Panc1 (cell line): ENCODE data around the gene TMEM163. TPM values are rescaled to one million over a fixed set of nuclear protein-coding genes. Genes with fewer than 3 reads are reported as not detected.

Experiments used
- ATAC-seq: fragments of 200-7000 bp; cut with Tn5 transposase; 2 replicates; pipeline ENCODE4 v1.9.1; 2020; ENCODE audit warnings: mild to moderate bottlenecking, moderate library complexity
- BruUV-seq: library from RNA; stranded (reverse); fragments of 400-500 nt; replicated peaks from 2 replicates; lab custom pipeline; 2021; lab: Mats Ljungman, UMichigan
- CTCF ChIA-PET: fragments of 300-600 bp; sonication (Branson Sonifier 250); formaldehyde crosslinking; loops from one replicate; lab custom pipeline; 2022; ENCODE audit warnings: antibody characterized with exemption; lab: Charles Lee
- POLR2A ChIA-PET: fragments of 300-600 bp; sonication (Branson Sonifier 250); formaldehyde crosslinking; loops from one replicate; lab custom pipeline; 2022; ENCODE audit warnings: antibody characterized with exemption; lab: Charles Lee
- DNase-seq: peaks from one replicate; pipeline ENCODE4 v3.0.0-alpha.2; 2010; ENCODE audit warnings: low read depth, low spot score
- H3K27ac ChIP-seq: 2 replicates; pipeline ENCODE4 v1.5.1; 2011; ENCODE audit warnings: mild to moderate bottlenecking, low read length, inconsistent platforms
- H3K27me3 ChIP-seq: fragments of 200-500 bp; sonication (Bioruptor generic); 2 replicates; pipeline ENCODE4 v1.6.0; 2014; ENCODE audit warnings: low read length, inconsistent platforms; ENCODE audit not compliant: control insufficient read depth, insufficient read depth
- H3K36me3 ChIP-seq: fragments of 200-500 bp; sonication (Bioruptor generic); 2 replicates; pipeline ENCODE4 v1.5.1; 2014; ENCODE audit warnings: inconsistent platforms, mild to moderate bottlenecking, low read length, moderate library complexity; ENCODE audit not compliant: control insufficient read depth, insufficient read depth
- H3K4me1 ChIP-seq: 2 replicates; pipeline ENCODE4 v1.5.1; 2011; ENCODE audit warnings: inconsistent platforms, mild to moderate bottlenecking, low read length, moderate library complexity; ENCODE audit not compliant: control insufficient read depth, insufficient read depth
- H3K4me3 ChIP-seq, 2 experiments: 2 replicates each; pipeline ENCODE4 v1.5.1; 2011 to 2012; ENCODE audit warnings: low read depth in 2 of 2, low read length in 2 of 2, mild to moderate bottlenecking in 2 of 2, inconsistent platforms in 1 of 2, moderate library complexity in 1 of 2
- H3K9me3 ChIP-seq: fragments of 200-500 bp; sonication (Bioruptor generic); 2 replicates; pipeline ENCODE4 v1.5.1; 2014; ENCODE audit warnings: low read depth, mild to moderate bottlenecking, inconsistent platforms, low read length, moderate library complexity; ENCODE audit not compliant: control insufficient read depth, insufficient read depth
- POLR2AphosphoS5 ChIP-seq: IDR thresholded peaks from 2 replicates; pipeline ENCODE4 v1.6.1; 2012; ENCODE audit warnings: mild to moderate bottlenecking, low read depth, low read length, moderate library complexity
- SIN3A ChIP-seq: IDR thresholded peaks from 2 replicates; pipeline ENCODE4 v1.6.1; 2012; ENCODE audit warnings: low read depth, mild to moderate bottlenecking, low read length, moderate library complexity, borderline replicate concordance; ENCODE audit not compliant: insufficient read depth
- TCF7L2 ChIP-seq: IDR thresholded peaks from 2 replicates; pipeline ENCODE4 v1.6.1; 2011; ENCODE audit warnings: mild to moderate bottlenecking, low read depth, low read length, inconsistent platforms
- in situ Hi-C: cut with HindIII; loops from 2 replicates; pipeline ENCODE4 v1.10.0; 2016; ENCODE audit warnings: low sequenced_read_pairs, low pct_unique_long_range_greater_than_20kb
- intact Hi-C: fragments of 100-400 bp; cut with micrococcal nuclease; formaldehyde crosslinking; loops from one replicate; pipeline ENCODE4 v1.10.0; 2022; ENCODE audit not compliant: unreplicated experiment
- total RNA-seq: library from RNA; stranded (reverse); gene quantifications from one replicate; pipeline ENCODE4 v1.2.1, GENCODE V29; 2021; ENCODE audit not compliant: unreplicated experiment
- TF ChIP-seq, protein P1 (sequence below), 2 experiments: IDR thresholded peaks; 2 replicates each; pipeline ENCODE4 v1.6.1; 2011 to 2012; ENCODE audit warnings: low read depth in 2 of 2, control low read depth in 1 of 2, low read length in 1 of 2, mild to moderate bottlenecking in 1 of 2, moderate library complexity in 1 of 2; ENCODE audit not compliant: insufficient read depth in 1 of 2
- TF ChIP-seq, protein P2 (sequence below): fragments of 450-650 bp; IDR thresholded peaks from 2 replicates; pipeline ENCODE4 v1.5.1; 2017; ENCODE audit warnings: mild to moderate bottlenecking

The TMEM163 gene
- total RNA-seq, 1 experiment from 2014 or later: not detected

DNA sequence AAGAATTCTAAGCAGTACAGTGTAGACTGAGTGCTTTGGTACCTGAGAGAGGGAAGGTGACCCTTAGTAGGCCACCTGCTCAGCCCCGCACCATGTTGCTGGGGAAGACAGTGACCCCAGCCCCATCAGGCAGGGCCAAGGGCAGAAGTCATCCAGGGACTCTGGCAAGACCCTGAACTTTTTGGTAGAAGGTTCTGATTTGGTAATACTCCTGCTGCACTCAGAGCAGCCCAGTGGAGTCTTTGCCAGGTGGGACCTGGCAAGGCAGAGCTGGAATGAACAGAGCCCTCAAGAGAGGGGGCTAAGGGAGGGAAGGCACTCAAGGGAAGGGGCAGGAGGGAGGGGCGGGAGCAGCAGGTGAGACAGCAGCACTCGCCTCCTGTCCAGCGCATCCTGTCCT, 273.7 kb downstream of the TMEM163 start:
- no TSS peak for BruUV-seq
- ATAC-seq: no peak
- POLR2A ChIA-PET: no interaction called here

DNA sequence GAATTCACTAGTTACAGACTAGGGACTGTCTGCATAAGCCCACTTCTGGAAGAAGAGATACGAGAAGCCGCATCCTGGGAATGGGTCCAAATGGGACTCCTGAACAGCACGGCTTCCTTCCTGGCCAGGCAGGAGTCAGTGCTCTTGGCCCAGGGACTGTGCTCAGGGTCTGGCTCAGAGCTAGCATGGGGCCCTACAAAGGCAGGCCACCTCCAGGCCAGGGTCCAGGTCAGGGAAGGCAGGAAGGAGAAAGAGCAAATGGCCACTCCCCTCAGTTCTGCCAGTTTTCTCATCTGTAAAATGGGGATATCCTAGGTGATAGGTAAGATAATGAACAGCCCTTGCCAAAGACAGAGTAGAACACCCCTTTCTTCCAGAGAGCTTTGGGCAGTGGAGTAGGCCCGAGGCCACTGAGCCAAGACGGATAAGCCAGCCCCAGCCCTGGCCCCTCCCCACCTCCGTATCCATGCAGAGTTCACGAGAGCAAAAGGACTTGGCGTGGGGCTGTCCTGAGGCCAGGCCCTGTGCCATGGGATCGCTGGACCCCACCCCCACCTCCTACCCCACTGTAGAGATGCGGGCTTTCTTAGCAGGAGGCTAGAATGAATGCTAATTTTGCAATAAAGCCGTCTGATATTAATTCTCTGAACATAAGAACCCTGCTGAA, 274.9 kb downstream of the TMEM163 start:
- ATAC-seq (no peak), DNase-seq (no peak)
- no peaks in the 10 kb centered on the region for H3K9me3 ChIP-seq
- no peak overlapping the region for H3K27ac ChIP-seq
- TF ChIP-seq, protein P1, sequence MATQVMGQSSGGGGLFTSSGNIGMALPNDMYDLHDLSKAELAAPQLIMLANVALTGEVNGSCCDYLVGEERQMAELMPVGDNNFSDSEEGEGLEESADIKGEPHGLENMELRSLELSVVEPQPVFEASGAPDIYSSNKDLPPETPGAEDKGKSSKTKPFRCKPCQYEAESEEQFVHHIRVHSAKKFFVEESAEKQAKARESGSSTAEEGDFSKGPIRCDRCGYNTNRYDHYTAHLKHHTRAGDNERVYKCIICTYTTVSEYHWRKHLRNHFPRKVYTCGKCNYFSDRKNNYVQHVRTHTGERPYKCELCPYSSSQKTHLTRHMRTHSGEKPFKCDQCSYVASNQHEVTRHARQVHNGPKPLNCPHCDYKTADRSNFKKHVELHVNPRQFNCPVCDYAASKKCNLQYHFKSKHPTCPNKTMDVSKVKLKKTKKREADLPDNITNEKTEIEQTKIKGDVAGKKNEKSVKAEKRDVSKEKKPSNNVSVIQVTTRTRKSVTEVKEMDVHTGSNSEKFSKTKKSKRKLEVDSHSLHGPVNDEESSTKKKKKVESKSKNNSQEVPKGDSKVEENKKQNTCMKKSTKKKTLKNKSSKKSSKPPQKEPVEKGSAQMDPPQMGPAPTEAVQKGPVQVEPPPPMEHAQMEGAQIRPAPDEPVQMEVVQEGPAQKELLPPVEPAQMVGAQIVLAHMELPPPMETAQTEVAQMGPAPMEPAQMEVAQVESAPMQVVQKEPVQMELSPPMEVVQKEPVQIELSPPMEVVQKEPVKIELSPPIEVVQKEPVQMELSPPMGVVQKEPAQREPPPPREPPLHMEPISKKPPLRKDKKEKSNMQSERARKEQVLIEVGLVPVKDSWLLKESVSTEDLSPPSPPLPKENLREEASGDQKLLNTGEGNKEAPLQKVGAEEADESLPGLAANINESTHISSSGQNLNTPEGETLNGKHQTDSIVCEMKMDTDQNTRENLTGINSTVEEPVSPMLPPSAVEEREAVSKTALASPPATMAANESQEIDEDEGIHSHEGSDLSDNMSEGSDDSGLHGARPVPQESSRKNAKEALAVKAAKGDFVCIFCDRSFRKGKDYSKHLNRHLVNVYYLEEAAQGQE (IDR thresholded peaks at IDR 0.05; ENCODE audit: insufficient read depth in 1 of 2, low read depth in 2 of 2, low read length in 1 of 2): no peak
- TF ChIP-seq TCF7L2 (no peak), SIN3A (no peak), POLR2AphosphoS5 (no peak)
- TF ChIP-seq, protein P2, sequence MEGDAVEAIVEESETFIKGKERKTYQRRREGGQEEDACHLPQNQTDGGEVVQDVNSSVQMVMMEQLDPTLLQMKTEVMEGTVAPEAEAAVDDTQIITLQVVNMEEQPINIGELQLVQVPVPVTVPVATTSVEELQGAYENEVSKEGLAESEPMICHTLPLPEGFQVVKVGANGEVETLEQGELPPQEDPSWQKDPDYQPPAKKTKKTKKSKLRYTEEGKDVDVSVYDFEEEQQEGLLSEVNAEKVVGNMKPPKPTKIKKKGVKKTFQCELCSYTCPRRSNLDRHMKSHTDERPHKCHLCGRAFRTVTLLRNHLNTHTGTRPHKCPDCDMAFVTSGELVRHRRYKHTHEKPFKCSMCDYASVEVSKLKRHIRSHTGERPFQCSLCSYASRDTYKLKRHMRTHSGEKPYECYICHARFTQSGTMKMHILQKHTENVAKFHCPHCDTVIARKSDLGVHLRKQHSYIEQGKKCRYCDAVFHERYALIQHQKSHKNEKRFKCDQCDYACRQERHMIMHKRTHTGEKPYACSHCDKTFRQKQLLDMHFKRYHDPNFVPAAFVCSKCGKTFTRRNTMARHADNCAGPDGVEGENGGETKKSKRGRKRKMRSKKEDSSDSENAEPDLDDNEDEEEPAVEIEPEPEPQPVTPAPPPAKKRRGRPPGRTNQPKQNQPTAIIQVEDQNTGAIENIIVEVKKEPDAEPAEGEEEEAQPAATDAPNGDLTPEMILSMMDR: no peak
- BruUV-seq: no TSS peak
- no peaks in the 10 kb centered on the region for H3K27me3 ChIP-seq
- no peaks in the 10 kb centered on the region for H3K36me3 ChIP-seq
- no peaks in the 10 kb centered on the region for H3K4me1 ChIP-seq
- H3K4me3 ChIP-seq: no peak overlapping the region
- ChIA-PET CTCF (no interaction called here), POLR2A (no interaction called here)
- intact Hi-C loops (no loop called here), in situ Hi-C loops (no loop called here)

More for the DNA sequence above, 273.7 kb downstream of the TMEM163 start:
- TF ChIP-seq TCF7L2: no peak
- no peak for TF ChIP-seq POLR2AphosphoS5
- TF ChIP-seq, protein P2: no peak
- no peak overlapping the region for H3K27ac ChIP-seq
- H3K36me3 ChIP-seq: no peaks in the 10 kb centered on the region
- DNase-seq: no peak
- intact Hi-C loops (no loop called here), in situ Hi-C loops (no loop called here)
- H3K9me3 ChIP-seq: no peaks in the 10 kb centered on the region
- H3K4me3 ChIP-seq: no peak overlapping the region
- H3K27me3 ChIP-seq: no peaks in the 10 kb centered on the region
- H3K4me1 ChIP-seq: no peaks in the 10 kb centered on the region
- CTCF ChIA-PET: no interaction called here
